HepG2 (cell line): ENCODE measurements around the gene APOM. TPM values are rescaled to one million over a fixed set of nuclear protein-coding genes. Genes with fewer than 3 reads are reported as not detected.

Source experiments
- CENPX ChIP-seq: sonication (generic); formaldehyde crosslinking; IDR thresholded peaks from 2 replicates; pipeline ENCODE4 v1.9.0; 2021; ENCODE audit warnings: mild to moderate bottlenecking, missing genetic modification reagents, moderate library complexity
- DR1 ChIP-seq: sonication (generic); formaldehyde crosslinking; IDR thresholded peaks from 2 replicates; pipeline ENCODE4 v1.8.0; 2021; ENCODE audit warnings: mild to moderate bottlenecking, missing genetic modification reagents, inconsistent platforms
- FOSL1 ChIP-seq: sonication (generic); formaldehyde crosslinking; IDR thresholded peaks from 2 replicates; pipeline ENCODE4 v1.9.0; 2021; ENCODE audit warnings: missing genetic modification reagents, borderline replicate concordance
- PHF20 ChIP-seq: sonication (generic); formaldehyde crosslinking; IDR thresholded peaks from 2 replicates; pipeline ENCODE4 v1.5.0; 2020; ENCODE audit warnings: mild to moderate bottlenecking, missing genetic modification reagents
- RARA ChIP-seq: IDR thresholded peaks from 2 replicates; pipeline ENCODE4 v1.6.1; 2016; ENCODE audit warnings: missing genetic modification reagents, missing compliant biosample characterization
- REL ChIP-seq: sonication (generic); formaldehyde crosslinking; conservative IDR thresholded peaks from 2 replicates; pipeline ENCODE4 v1.8.0; 2022; ENCODE audit warnings: mild to moderate bottlenecking, missing genetic modification reagents, moderate library complexity
- RELA ChIP-seq: sonication (generic); formaldehyde crosslinking; IDR thresholded peaks from 2 replicates; pipeline ENCODE4 v1.4.0; 2020; ENCODE audit warnings: missing genetic modification reagents
- SATB2 ChIP-seq: sonication (generic); formaldehyde crosslinking; IDR thresholded peaks from 2 replicates; pipeline ENCODE4 v1.5.0; 2020; ENCODE audit warnings: missing genetic modification reagents
- SRSF1 ChIP-seq: fragments of 200-400 bp; formaldehyde crosslinking; optimal IDR thresholded peaks from 2 replicates; pipeline ENCODE3; 2017; ENCODE audit warnings: mild to moderate bottlenecking, low read depth, low read length, moderate library complexity
- TCF7 ChIP-seq: sonication (generic); IDR thresholded peaks from 2 replicates; pipeline ENCODE4 v1.6.1; 2016; ENCODE audit warnings: antibody characterized with exemption, low read depth
- ZFP36 ChIP-seq: fragments of 150-350 bp; IDR thresholded peaks from 2 replicates; pipeline ENCODE4 v1.6.1; 2018; ENCODE audit warnings: borderline replicate concordance, low read length, low read depth; ENCODE audit not compliant: partially characterized antibody
- ZFP37 ChIP-seq: sonication (generic); formaldehyde crosslinking; IDR thresholded peaks from 2 replicates; pipeline ENCODE4 v1.4.0; 2020; ENCODE audit warnings: missing genetic modification reagents, borderline replicate concordance
- ZNF232 ChIP-seq: sonication (generic); formaldehyde crosslinking; IDR thresholded peaks from 2 replicates; pipeline ENCODE4 v1.4.0; 2020; ENCODE audit warnings: missing genetic modification reagents, borderline replicate concordance
- ZNF337 ChIP-seq: sonication (generic); formaldehyde crosslinking; IDR thresholded peaks from 2 replicates; pipeline ENCODE4 v1.5.1; 2020; ENCODE audit warnings: missing genetic modification reagents, low read depth, mild to moderate bottlenecking, borderline replicate concordance
- ZNF44 ChIP-seq: sonication (generic); formaldehyde crosslinking; IDR thresholded peaks from 2 replicates; pipeline ENCODE4 v1.5.1; 2020; ENCODE audit warnings: mild to moderate bottlenecking, missing genetic modification reagents
- ZNF709 ChIP-seq: sonication (generic); formaldehyde crosslinking; IDR thresholded peaks from 2 replicates; pipeline ENCODE4 v1.5.0; 2020; ENCODE audit warnings: mild to moderate bottlenecking, missing genetic modification reagents
- ZNF772 ChIP-seq: sonication (generic); formaldehyde crosslinking; IDR thresholded peaks from 2 replicates; pipeline ENCODE4 v1.5.0; 2020; ENCODE audit warnings: mild to moderate bottlenecking, missing genetic modification reagents
- polyA plus RNA-seq, 8 experiments: library from polyadenylated mRNA; depleted of rRNA in 3 of 8; stranded (reverse) in 7 of 8; unstranded in 1 of 8; fragments of >200 nt; fragmentation: Illumina TruSeq in 4 of 8; extraction: Trizol in 4 of 8; gene quantifications; 2 replicates each; pipeline versions ENCODE4 v1.2.1 to v1.2.3, GENCODE V29; 2011 to 2016; ENCODE audit warnings: low read depth in 4 of 8, missing spikeins in 1 of 8, mixed read lengths in 1 of 8; ENCODE audit not compliant: insufficient read depth in 1 of 8
- total RNA-seq, 5 experiments: library from RNA; depleted of rRNA; stranded (reverse); fragments of >200 nt; fragmentation: Illumina TruSeq; extraction: Trizol; gene quantifications; 2 replicates each; pipeline ENCODE4 v1.2.3, GENCODE V29; 2016; ENCODE audit warnings: low read depth in 1 of 5
- TF ChIP-seq, protein P1 (sequence below): sonication (generic); formaldehyde crosslinking; IDR thresholded peaks from 2 replicates; pipeline ENCODE4 v1.8.0; 2022; ENCODE audit warnings: missing genetic modification reagents, low read depth, mild to moderate bottlenecking, borderline replicate concordance
- TF ChIP-seq, protein P2 (sequence below): sonication (generic); formaldehyde crosslinking; IDR thresholded peaks from 2 replicates; pipeline ENCODE4 v1.4.0; 2020; ENCODE audit warnings: missing genetic modification reagents, borderline replicate concordance
- TF ChIP-seq, protein P3 (sequence below): sonication (generic); formaldehyde crosslinking; IDR thresholded peaks from 2 replicates; pipeline ENCODE4 v1.5.1; 2020; ENCODE audit warnings: mild to moderate bottlenecking, missing genetic modification reagents, borderline replicate concordance

The APOM gene
- total and polyA plus RNA-seq, 2 of the 13 experiments (the other 11 are each of a cell fraction or from before 2014, with no cell fraction given) = 98.2 to 1,140 TPM

DNA sequence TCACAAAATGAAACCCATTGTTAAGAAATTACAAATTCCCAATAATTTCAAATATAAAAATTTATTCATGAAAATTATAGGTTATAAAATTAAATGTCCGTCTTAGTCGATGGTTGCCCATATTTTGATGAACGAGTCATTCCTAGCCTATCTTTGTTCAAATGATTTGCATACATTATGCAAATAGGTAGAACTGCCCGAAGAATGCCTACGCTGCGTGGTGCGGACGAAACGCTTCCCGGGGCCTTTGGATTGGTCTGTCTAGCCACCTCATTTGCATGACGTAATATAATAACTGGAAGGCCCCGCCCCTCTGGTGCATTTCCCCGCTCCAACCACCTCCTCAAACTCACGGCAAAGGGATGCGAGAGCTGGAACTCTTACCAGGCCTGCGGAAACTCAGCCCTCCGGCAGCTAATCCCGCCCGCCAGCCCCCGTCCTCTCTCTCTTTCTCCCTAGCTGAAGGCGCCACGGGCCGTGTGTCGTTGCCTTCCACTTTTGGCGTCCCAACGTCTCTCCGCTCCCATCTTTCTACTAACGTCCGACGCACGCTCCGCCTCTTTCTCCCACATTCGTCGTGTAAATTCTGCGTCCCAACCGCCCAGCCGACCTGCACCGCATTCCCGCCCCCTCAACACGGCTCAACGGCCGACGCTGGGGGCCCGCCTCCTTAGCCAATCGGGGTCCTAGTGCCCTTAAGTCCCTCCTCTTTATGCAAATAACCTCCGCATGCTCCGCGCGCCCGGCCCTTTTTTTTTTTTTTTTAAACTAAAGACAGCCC, 35.7 kb upstream of the APOM start (continued):
- TF ChIP-seq ZFP37 (CRISPR knock-in tag) (no peak; the same call in 1 of the 2 replicates), SRSF1 (peak; percentile 71), RELA (CRISPR knock-in tag) (no peak), TCF7 (no peak), ZNF709 (CRISPR knock-in tag) (0 out of 2 replicates have a peak, but pooled peaks have one; percentile 74), FOSL1 (CRISPR knock-in tag) (no peak), ZNF44 (no peak), ZNF772 (CRISPR knock-in tag) (peak; percentile 98), ZNF337 (no peak), ZNF232 (no peak), REL (CRISPR knock-in tag) (peak; percentile 73; the same call in 1 of the 2 replicates), RARA (CRISPR knock-in tag) (peak; percentile 6; the same call in 1 of the 2 replicates), ZFP36 (no peak), CENPX (CRISPR knock-in tag) (no peak), SATB2 (CRISPR knock-in tag) (no peak), DR1 (CRISPR knock-in tag) (peak; percentile 80), PHF20 (CRISPR knock-in tag) (peak; percentile 37; the same call in 1 of the 2 replicates)
- TF ChIP-seq, protein P1, sequence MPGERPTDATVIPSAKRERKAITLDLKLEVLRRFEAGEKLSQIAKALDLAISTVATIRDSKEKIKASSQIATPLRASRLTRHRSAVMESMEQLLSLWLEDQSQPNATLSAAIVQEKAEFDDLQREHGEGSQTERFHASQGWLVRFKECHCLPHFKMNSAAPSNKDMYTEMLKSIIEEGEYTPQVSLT = no peak
- TF ChIP-seq, protein P2, sequence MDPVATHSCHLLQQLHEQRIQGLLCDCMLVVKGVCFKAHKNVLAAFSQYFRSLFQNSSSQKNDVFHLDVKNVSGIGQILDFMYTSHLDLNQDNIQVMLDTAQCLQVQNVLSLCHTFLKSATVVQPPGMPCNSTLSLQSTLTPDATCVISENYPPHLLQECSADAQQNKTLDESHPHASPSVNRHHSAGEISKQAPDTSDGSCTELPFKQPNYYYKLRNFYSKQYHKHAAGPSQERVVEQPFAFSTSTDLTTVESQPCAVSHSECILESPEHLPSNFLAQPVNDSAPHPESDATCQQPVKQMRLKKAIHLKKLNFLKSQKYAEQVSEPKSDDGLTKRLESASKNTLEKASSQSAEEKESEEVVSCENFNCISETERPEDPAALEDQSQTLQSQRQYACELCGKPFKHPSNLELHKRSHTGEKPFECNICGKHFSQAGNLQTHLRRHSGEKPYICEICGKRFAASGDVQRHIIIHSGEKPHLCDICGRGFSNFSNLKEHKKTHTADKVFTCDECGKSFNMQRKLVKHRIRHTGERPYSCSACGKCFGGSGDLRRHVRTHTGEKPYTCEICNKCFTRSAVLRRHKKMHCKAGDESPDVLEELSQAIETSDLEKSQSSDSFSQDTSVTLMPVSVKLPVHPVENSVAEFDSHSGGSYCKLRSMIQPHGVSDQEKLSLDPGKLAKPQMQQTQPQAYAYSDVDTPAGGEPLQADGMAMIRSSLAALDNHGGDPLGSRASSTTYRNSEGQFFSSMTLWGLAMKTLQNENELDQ (CRISPR knock-in tag) = no peak
- TF ChIP-seq, protein P3, sequence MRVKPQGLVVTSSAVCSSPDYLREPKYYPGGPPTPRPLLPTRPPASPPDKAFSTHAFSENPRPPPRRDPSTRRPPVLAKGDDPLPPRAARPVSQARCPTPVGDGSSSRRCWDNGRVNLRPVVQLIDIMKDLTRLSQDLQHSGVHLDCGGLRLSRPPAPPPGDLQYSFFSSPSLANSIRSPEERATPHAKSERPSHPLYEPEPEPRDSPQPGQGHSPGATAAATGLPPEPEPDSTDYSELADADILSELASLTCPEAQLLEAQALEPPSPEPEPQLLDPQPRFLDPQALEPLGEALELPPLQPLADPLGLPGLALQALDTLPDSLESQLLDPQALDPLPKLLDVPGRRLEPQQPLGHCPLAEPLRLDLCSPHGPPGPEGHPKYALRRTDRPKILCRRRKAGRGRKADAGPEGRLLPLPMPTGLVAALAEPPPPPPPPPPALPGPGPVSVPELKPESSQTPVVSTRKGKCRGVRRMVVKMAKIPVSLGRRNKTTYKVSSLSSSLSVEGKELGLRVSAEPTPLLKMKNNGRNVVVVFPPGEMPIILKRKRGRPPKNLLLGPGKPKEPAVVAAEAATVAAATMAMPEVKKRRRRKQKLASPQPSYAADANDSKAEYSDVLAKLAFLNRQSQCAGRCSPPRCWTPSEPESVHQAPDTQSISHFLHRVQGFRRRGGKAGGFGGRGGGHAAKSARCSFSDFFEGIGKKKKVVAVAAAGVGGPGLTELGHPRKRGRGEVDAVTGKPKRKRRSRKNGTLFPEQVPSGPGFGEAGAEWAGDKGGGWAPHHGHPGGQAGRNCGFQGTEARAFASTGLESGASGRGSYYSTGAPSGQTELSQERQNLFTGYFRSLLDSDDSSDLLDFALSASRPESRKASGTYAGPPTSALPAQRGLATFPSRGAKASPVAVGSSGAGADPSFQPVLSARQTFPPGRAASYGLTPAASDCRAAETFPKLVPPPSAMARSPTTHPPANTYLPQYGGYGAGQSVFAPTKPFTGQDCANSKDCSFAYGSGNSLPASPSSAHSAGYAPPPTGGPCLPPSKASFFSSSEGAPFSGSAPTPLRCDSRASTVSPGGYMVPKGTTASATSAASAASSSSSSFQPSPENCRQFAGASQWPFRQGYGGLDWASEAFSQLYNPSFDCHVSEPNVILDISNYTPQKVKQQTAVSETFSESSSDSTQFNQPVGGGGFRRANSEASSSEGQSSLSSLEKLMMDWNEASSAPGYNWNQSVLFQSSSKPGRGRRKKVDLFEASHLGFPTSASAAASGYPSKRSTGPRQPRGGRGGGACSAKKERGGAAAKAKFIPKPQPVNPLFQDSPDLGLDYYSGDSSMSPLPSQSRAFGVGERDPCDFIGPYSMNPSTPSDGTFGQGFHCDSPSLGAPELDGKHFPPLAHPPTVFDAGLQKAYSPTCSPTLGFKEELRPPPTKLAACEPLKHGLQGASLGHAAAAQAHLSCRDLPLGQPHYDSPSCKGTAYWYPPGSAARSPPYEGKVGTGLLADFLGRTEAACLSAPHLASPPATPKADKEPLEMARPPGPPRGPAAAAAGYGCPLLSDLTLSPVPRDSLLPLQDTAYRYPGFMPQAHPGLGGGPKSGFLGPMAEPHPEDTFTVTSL (CRISPR knock-in tag) = no peak
